H1 (cell line): ENCODE results near the gene LVRN. TPM values are rescaled to one million over a fixed set of nuclear protein-coding genes. Genes with fewer than 3 reads are reported as not detected.

Source experiments
- CTCF ChIA-PET: fragments of 300-600 bp; sonication (Branson Sonifier 250); formaldehyde crosslinking; loops from one replicate; lab custom pipeline; 2021; ENCODE audit not compliant: partially characterized antibody; lab: Charles Lee
- POLR2A ChIA-PET: fragments of 300-600 bp; sonication (Branson Sonifier 250); formaldehyde crosslinking; loops from one replicate; lab custom pipeline; 2021; ENCODE audit warnings: inconsistent platforms; ENCODE audit not compliant: partially characterized antibody; lab: Charles Lee
- DNase-seq, 2 experiments: peaks; one replicate each; pipeline versions ENCODE4 v3.0.0 to v3.0.0-alpha.2; 2010 to 2022; ENCODE audit warnings: low spot score in 2 of 2, low read depth in 1 of 2, mixed read lengths in 1 of 2
- FAIRE-seq: peaks from 2 replicates; lab custom pipeline; 2011; peaks lifted over from hg19 to GRCh38; lab: Jason Lieb, UNC
- H2AFZ ChIP-seq: 2 replicates; pipeline ENCODE4 v1.8.1; 2012; ENCODE audit warnings: low read length, inconsistent platforms
- H2AK5ac ChIP-seq: 2 replicates; pipeline ENCODE4 v1.6.1; 2013; ENCODE audit warnings: low read depth, low read length
- H2BK120ac ChIP-seq: replicated peaks from 2 replicates; pipeline ENCODE3; 2013; ENCODE audit warnings: low read depth, low read length, inconsistent platforms
- H2BK12ac ChIP-seq: 2 replicates; pipeline ENCODE4 v1.6.1; 2013; ENCODE audit warnings: low read depth, low read length
- H2BK15ac ChIP-seq: 2 replicates; pipeline ENCODE4 v1.6.1; 2013; ENCODE audit warnings: low read length
- H2BK20ac ChIP-seq: 2 replicates; pipeline ENCODE4 v1.6.1; 2013; ENCODE audit warnings: low read length
- H2BK5ac ChIP-seq: 2 replicates; pipeline ENCODE4 v1.6.1; 2013; ENCODE audit warnings: low read depth, low read length
- H3K14ac ChIP-seq: 2 replicates; pipeline ENCODE4 v1.6.1; 2013; ENCODE audit warnings: inconsistent platforms; ENCODE audit not compliant: insufficient read length
- H3K18ac ChIP-seq: 2 replicates; pipeline ENCODE4 v1.6.1; 2013; ENCODE audit warnings: low read length; ENCODE audit errors: extremely low read depth
- H3K23ac ChIP-seq: 2 replicates; pipeline ENCODE4 v1.6.1; 2013; ENCODE audit warnings: inconsistent platforms; ENCODE audit not compliant: insufficient read length
- H3K23me2 ChIP-seq: 2 replicates; pipeline ENCODE4 v1.6.1; 2013; ENCODE audit warnings: low read depth, low read length
- H3K27ac ChIP-seq: 2 replicates; pipeline ENCODE4 v1.6.1; 2011; ENCODE audit warnings: low read depth, low read length, inconsistent platforms
- H3K27me3 ChIP-seq, 4 experiments: replicated peaks in 1 of 4; 1 replicate in 1 of 4; 2 replicates in 3 of 4; pipeline versions ENCODE4 v1.6.1 to v1.8.1; 2011 to 2013; ENCODE audit warnings: low read length in 3 of 4, mild to moderate bottlenecking in 3 of 4, inconsistent platforms in 2 of 4, mixed read lengths in 2 of 4, moderate library complexity in 1 of 4; ENCODE audit not compliant: control insufficient read depth in 3 of 4, insufficient read depth in 3 of 4; ENCODE audit errors: extremely low read depth in 1 of 4
- H3K36me3 ChIP-seq, 4 experiments: 2 replicates each; pipeline versions ENCODE4 v1.6.1 to v1.8.1; 2011 to 2013; ENCODE audit warnings: mild to moderate bottlenecking in 4 of 4, low read length in 3 of 4, moderate library complexity in 2 of 4, control low read depth in 1 of 4, inconsistent platforms in 1 of 4; ENCODE audit not compliant: insufficient read depth in 4 of 4, control insufficient read depth in 2 of 4
- H3K4ac ChIP-seq: replicated peaks from 2 replicates; pipeline ENCODE3; 2013; ENCODE audit warnings: low read length, low read depth, mixed read lengths, inconsistent platforms; ENCODE audit not compliant: insufficient read length
- H3K4me1 ChIP-seq, 4 experiments: replicated peaks in 1 of 4; 1 replicate in 1 of 4; 2 replicates in 3 of 4; pipeline versions ENCODE4 v1.6.1 to v1.8.1; 2011 to 2013; ENCODE audit warnings: low read length in 3 of 4, inconsistent platforms in 2 of 4, mixed read lengths in 1 of 4; ENCODE audit not compliant: insufficient read depth in 4 of 4, control insufficient read depth in 3 of 4
- H3K4me2 ChIP-seq, 2 experiments: 2 replicates each; pipeline versions ENCODE4 v1.6.1 to v1.8.1; 2011 to 2013; ENCODE audit warnings: low read depth in 2 of 2, low read length in 2 of 2, control low read depth in 1 of 2, inconsistent platforms in 1 of 2, mild to moderate bottlenecking in 1 of 2; ENCODE audit not compliant: insufficient read depth in 1 of 2
- H3K4me3 ChIP-seq, 4 experiments: fragments of 200-600, 300-600 bp in 1 of 4; sonication (generic), shearing (Covaris generic), sonication (Bioruptor Twin) in 1 of 4; 2 replicates each; pipeline versions ENCODE4 v1.5.1 to v1.8.1; 2011 to 2016; ENCODE audit warnings: low read length in 4 of 4, low read depth in 3 of 4, control low read depth in 2 of 4, inconsistent platforms in 2 of 4, mild to moderate bottlenecking in 2 of 4, mixed read lengths in 1 of 4, moderate library complexity in 1 of 4; ENCODE audit not compliant: insufficient read depth in 2 of 4; ENCODE audit errors: extremely low read depth in 1 of 4
- H3K56ac ChIP-seq: replicated peaks from 2 replicates; pipeline ENCODE3; 2013; ENCODE audit warnings: low read depth, mild to moderate bottlenecking, mixed read lengths, low read length, inconsistent platforms; ENCODE audit not compliant: insufficient read length
- H3K79me1 ChIP-seq: 2 replicates; pipeline ENCODE4 v1.6.1; 2013; ENCODE audit warnings: low read depth, low read length, control low read depth
- H3K79me2 ChIP-seq, 2 experiments: 2 replicates each; pipeline versions ENCODE4 v1.6.1 to v1.8.1; 2012 to 2013; ENCODE audit warnings: low read length in 2 of 2, mild to moderate bottlenecking in 2 of 2, inconsistent platforms in 1 of 2; ENCODE audit not compliant: insufficient read depth in 2 of 2, control insufficient read depth in 1 of 2
- H3K9ac ChIP-seq, 4 experiments: replicated peaks in 1 of 4; 1 replicate in 1 of 4; 2 replicates in 3 of 4; pipeline versions ENCODE4 v1.6.1 to v1.8.1; 2011 to 2013; ENCODE audit warnings: low read depth in 3 of 4, low read length in 3 of 4, control low read depth in 2 of 4, mild to moderate bottlenecking in 2 of 4, moderate library complexity in 2 of 4, inconsistent platforms in 1 of 4; ENCODE audit errors: extremely low read depth in 1 of 4
- H3K9me3 ChIP-seq, 2 experiments: 2 replicates each; pipeline versions ENCODE4 v1.6.1 to v1.8.1; 2012 to 2013; ENCODE audit warnings: mild to moderate bottlenecking in 2 of 2, moderate library complexity in 2 of 2, control low read depth in 1 of 2, inconsistent platforms in 1 of 2, low read depth in 1 of 2, low read length in 1 of 2, mixed read lengths in 1 of 2; ENCODE audit not compliant: insufficient read depth in 2 of 2
- H4K20me1 ChIP-seq, 2 experiments: replicated peaks in 1 of 2; 2 replicates each; pipeline versions ENCODE3 to v1.8.1; 2011 to 2013; ENCODE audit warnings: inconsistent platforms in 2 of 2, low read length in 2 of 2, mild to moderate bottlenecking in 1 of 2; ENCODE audit not compliant: insufficient read depth in 2 of 2, control insufficient read depth in 1 of 2
- H4K5ac ChIP-seq: 2 replicates; pipeline ENCODE4 v1.6.1; 2013; ENCODE audit warnings: low read length, low read depth, mixed read lengths, inconsistent platforms; ENCODE audit not compliant: insufficient read length
- H4K8ac ChIP-seq: 2 replicates; pipeline ENCODE4 v1.8.0; 2013; ENCODE audit warnings: mild to moderate bottlenecking, moderate library complexity, low read length, inconsistent platforms; ENCODE audit not compliant: insufficient read depth; ENCODE audit errors: extremely low read depth
- H4K91ac ChIP-seq: replicated peaks from 2 replicates; pipeline ENCODE3; 2013; ENCODE audit warnings: low read length, mixed read lengths, inconsistent platforms; ENCODE audit not compliant: insufficient read length
- ATF3 ChIP-seq: IDR thresholded peaks from 2 replicates; pipeline ENCODE4 v1.6.1; 2011; ENCODE audit warnings: low read depth, mild to moderate bottlenecking, low read length; ENCODE audit not compliant: insufficient read depth
- CBX8 ChIP-seq: fragments of 300-800, 300-1000 bp; sonication (generic); IDR thresholded peaks from 2 replicates; pipeline ENCODE4 v1.7.1; 2016; ENCODE audit warnings: low read depth, low read length, borderline replicate concordance
- JUND ChIP-seq: IDR thresholded peaks from 2 replicates; pipeline ENCODE4 v1.6.1; 2011; ENCODE audit warnings: mild to moderate bottlenecking, improper control_type of control experiment, low read length
- NRF1 ChIP-seq: IDR thresholded peaks from 2 replicates; pipeline ENCODE4 v1.6.1; 2011; ENCODE audit warnings: mild to moderate bottlenecking, low read depth, low read length, improper control_type of control experiment
- RBBP5 ChIP-seq: IDR thresholded peaks from 2 replicates; pipeline ENCODE4 v1.7.1; 2012; ENCODE audit warnings: low read depth, mild to moderate bottlenecking, inconsistent platforms, low read length, moderate library complexity, borderline replicate concordance
- SIN3A ChIP-seq, 2 experiments: IDR thresholded peaks in 1 of 2; conservative IDR thresholded peaks in 1 of 2; 2 replicates each; pipeline ENCODE4 v1.6.1; 2011 to 2012; ENCODE audit warnings: low read length in 2 of 2, improper control_type of control experiment in 1 of 2, low read depth in 1 of 2, mild to moderate bottlenecking in 1 of 2
- SIRT6 ChIP-seq: IDR thresholded peaks from one replicate; pipeline ENCODE4 v1.7.1; 2012; ENCODE audit warnings: low read length, inconsistent platforms
- SP1 ChIP-seq: IDR thresholded peaks from 2 replicates; pipeline ENCODE4 v1.6.1; 2011; ENCODE audit warnings: low read depth, low read length
- SUZ12 ChIP-seq: fragments of 200-600 bp; sonication (generic); IDR thresholded peaks from 2 replicates; pipeline ENCODE4 v1.6.1; 2012; ENCODE audit warnings: mild to moderate bottlenecking, inconsistent platforms, low read length, moderate library complexity, mixed read lengths
- TAF7 ChIP-seq: optimal IDR thresholded peaks from 2 replicates; pipeline ENCODE3; 2011; ENCODE audit warnings: low read depth, mild to moderate bottlenecking, inconsistent platforms, low read length, moderate library complexity, borderline replicate concordance
- USF2 ChIP-seq: IDR thresholded peaks from 2 replicates; pipeline ENCODE4 v1.6.1; 2011; ENCODE audit warnings: low read length, improper control_type of control experiment
- WGBS, 2 experiments: shearing (Covaris generic) in 1 of 2; methylation state at CpG; one replicate each; pipeline versions ENCODE4 v1.1.6 to v1.1.7; 2013 to 2015; ENCODE audit warnings: low lambda C conversion rate in 2 of 2, mixed read lengths in 2 of 2, inconsistent platforms in 1 of 2, low coverage in 1 of 2, missing lambda C conversion rate in 1 of 2; ENCODE audit not compliant: insufficient replicate concordance in 2 of 2, insufficient coverage in 1 of 2, insufficient read length in 1 of 2; ENCODE audit errors: extremely low coverage in 1 of 2, missing lambda C conversion rate in 1 of 2; 5-methylcytosine and 5-hydroxymethylcytosine counted together
- polyA plus RNA-seq, 7 experiments: library from polyadenylated mRNA; depleted of rRNA in 3 of 7; stranded (reverse) in 5 of 7; unstranded in 2 of 7; fragments of >200 nt in 5 of 7; fragments of 200-250 nt in 2 of 7; gene quantifications; 1 replicate in 5 of 7; 2 replicates in 1 of 7; 4 replicates in 1 of 7; pipeline versions ENCODE4 v1.2.1 to v1.2.3, GENCODE V29; 2011 to 2013; ENCODE audit warnings: missing spikeins in 2 of 7, mixed read lengths in 2 of 7
- total RNA-seq: library from RNA; stranded (reverse); fragmentation: NEBNext Ultra II Directional; extraction: Animal tissue kit (Norgen Biotek cat#: 25700); gene quantifications from 2 replicates; pipeline ENCODE4 v1.2.1, GENCODE V29; 2021

Gene LVRN
- total and polyA plus RNA-seq, 2 of the 8 experiments (the other 6 are each of a cell fraction or from before 2014, with no cell fraction given) = 0.08 to 0.09 TPM

- POLR2A ChIA-PET = no interaction called here
- DNase-seq (no peak), FAIRE-seq (no peak)
- TF ChIP-seq RBBP5 (no peak), USF2 (no peak), JUND (no peak), ATF3 (no peak), NRF1 (no peak), TAF7 (no peak), CBX8 (no peak), SUZ12 (no peak), SP1 (no peak), SIN3A (conservative IDR thresholded peaks at IDR 0.05 in 1 of 2, IDR thresholded peaks at IDR 0.05 in 1 of 2; ENCODE audit: low read depth in 1 of 2, low read length in 2 of 2) (no peak), SIRT6 (no peak)
Observed at GRCh38 chr5:116032991-116033390, 70.7 kb downstream of the LVRN start.

More at GRCh38 chr5:116032991-116033390, 70.7 kb downstream of the LVRN start:
- H3K4me2 ChIP-seq = no peak overlapping the region
- H3K79me1 ChIP-seq = no peaks in the 10 kb centered on the region
- CTCF ChIA-PET = interaction anchor here (1.0 to 2.5 kb wide), 5 partner anchors 34 to 398 kb away, joined by 3 to 10 read pairs (median 3); no protein-coding TSS in a partner anchor
- H2BK12ac ChIP-seq = no peak overlapping the region
- no peak overlapping the region for H3K4ac ChIP-seq
- no peak overlapping the region for H3K9ac ChIP-seq
- H2BK120ac ChIP-seq = no peak overlapping the region
- H3K4me3 ChIP-seq = no peak overlapping the region
- H3K56ac ChIP-seq = no peak overlapping the region
- H2AK5ac ChIP-seq = no peak overlapping the region
- no peak overlapping the region for H2AFZ ChIP-seq
- no peak overlapping the region for H3K14ac ChIP-seq
- WGBS, 2 experiments = 100% methylated on average over 3 of the region's 3 CpGs; no CpG with 5 or more reads in 1 of the 2 experiments
- H4K8ac ChIP-seq = no peak overlapping the region
- no peak overlapping the region for H2BK5ac ChIP-seq
- H3K4me1 ChIP-seq = peaks cover 0 to 3% (median 0%) of the 10 kb centered on the region in 4 experiments; a peak in 1 of 7 replicates
- no peaks in the 10 kb centered on the region for H3K9me3 ChIP-seq
- no peaks in the 10 kb centered on the region; a peak in 1 of 7 replicates for H3K27me3 ChIP-seq
- no peaks in the 10 kb centered on the region for H4K20me1 ChIP-seq
- no peak overlapping the region for H2BK20ac ChIP-seq
- no peaks in the 10 kb centered on the region for H3K23me2 ChIP-seq
- H4K5ac ChIP-seq = no peak overlapping the region
- H2BK15ac ChIP-seq = no peak overlapping the region
- no peaks in the 10 kb centered on the region for H3K36me3 ChIP-seq
- no peak overlapping the region for H3K27ac ChIP-seq
- H3K23ac ChIP-seq = no peak overlapping the region
- no peak overlapping the region for H3K18ac ChIP-seq
- no peak overlapping the region for H4K91ac ChIP-seq
- H3K79me2 ChIP-seq = no peaks in the 10 kb centered on the region
